ENCODE data around the gene FADD.
"Not testable (repeated sequence)": the region's sequence is repeated elsewhere in the genome, so short reads cannot be mapped to it uniquely, and the experiment has no call there.

The FADD gene

DNA sequence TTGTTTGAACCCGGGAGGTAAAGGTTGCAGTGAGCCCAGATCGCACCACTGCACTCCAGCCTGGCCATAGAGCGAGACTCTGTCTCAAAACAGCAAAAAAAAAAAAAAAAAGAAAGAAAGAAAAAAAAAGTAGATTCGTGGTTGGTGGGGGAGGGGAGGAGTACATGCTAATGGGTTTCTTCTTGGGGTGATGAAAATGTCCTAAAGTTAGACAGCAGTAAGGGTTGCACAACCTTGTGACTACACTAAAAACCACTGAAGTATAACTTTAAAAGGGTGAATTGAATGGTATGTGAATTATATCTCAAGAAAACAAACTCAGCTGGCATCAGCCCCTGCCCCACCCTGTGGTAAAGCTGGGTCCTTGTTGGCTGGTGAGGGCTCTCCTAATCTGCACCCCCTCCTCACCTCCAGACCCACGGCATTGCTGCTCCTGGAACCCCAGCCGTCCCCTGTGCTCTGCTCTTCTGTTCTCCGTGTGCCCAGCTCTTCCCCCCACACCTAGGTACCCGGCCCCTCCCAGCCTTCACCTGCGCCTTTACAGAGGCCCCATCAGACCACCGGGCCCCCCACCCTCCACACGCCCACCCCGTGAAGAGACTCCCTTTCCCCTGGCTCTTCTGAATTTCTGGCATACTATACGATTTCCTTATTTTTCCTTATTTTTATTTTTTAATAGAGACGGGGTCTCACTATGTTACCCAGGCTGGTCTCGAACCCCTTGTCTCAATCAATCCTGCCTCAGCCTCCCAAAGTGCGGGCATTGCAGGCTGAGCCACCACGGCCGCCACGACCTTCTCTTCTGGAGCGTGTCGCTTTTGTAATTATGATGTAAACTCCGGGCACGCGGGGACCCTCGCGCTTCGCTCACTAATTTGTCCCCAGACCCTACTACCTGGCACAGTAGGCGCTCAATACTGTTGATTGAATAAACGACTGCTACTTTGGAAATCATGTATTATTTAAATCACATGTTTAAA, 924 bp upstream of the FADD start:
- DNase-seq (ENCODE audit: low read depth, low spot score), result peak; percentile 42
- H3K4me3 ChIP-seq (ENCODE audit: low read length), result peak overlapping the region; percentile 90

- peak overlapping the region; percentile 90 for H3K4me3 ChIP-seq (ENCODE audit: low read length)
- DNase-seq (ENCODE audit: low read depth, low spot score), result peak; percentile 65
Observed at GRCh38 chr11:70203751-70204465, 812 bp downstream of the FADD start.

GRCh38 chr11:70204466-70204799, 1.3 kb downstream of the FADD start:
- no peak for DNase-seq (ENCODE audit: low read depth, low spot score)

DNA sequence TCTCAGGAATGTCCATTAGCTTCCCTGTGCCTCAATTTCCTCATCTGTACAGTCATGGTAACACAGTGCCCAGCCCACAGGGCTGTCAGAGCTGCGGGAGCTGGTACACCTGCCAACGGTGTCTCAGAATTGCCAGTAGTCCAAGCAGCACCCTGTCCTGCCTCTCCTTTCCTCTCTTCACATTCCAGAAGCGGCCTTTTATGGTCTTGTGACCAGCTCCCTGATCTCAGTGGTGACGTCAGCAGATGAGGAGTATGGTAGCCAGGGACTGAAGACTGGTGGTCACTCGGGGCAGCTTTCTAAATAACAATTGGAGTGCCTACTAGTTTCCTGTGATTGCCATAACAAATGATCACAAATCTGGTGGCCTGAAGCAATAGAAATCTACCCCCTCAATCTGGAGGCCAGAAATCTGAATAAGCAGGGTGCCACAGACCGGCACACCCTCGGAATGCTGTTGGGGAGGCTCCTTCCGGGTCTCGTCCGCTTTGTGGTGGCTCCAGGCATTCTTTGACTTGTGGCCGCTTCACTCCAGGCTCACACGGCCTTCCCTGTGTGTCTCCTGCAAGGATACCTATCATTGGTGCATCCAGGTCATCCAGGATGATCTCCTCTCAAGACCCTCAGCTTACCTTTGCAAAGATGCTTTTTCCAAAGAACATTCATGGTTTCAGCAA, 2.1 kb downstream of the FADD start:
- no peak overlapping the region for H3K4me3 ChIP-seq (ENCODE audit: low read length)
- no peak for DNase-seq (ENCODE audit: low read depth, low spot score)

More at GRCh38 chr11:70204466-70204799, 1.3 kb downstream of the FADD start:
- H3K4me3 ChIP-seq (ENCODE audit: low read length), result peak overlapping the region; percentile 90

GRCh38 chr11:70205766-70206165, 2.7 kb downstream of the FADD start:
- peak; percentile 46 for DNase-seq (ENCODE audit: low read depth, low spot score)
- H3K4me3 ChIP-seq (ENCODE audit: low read length), result no peak overlapping the region

DNA sequence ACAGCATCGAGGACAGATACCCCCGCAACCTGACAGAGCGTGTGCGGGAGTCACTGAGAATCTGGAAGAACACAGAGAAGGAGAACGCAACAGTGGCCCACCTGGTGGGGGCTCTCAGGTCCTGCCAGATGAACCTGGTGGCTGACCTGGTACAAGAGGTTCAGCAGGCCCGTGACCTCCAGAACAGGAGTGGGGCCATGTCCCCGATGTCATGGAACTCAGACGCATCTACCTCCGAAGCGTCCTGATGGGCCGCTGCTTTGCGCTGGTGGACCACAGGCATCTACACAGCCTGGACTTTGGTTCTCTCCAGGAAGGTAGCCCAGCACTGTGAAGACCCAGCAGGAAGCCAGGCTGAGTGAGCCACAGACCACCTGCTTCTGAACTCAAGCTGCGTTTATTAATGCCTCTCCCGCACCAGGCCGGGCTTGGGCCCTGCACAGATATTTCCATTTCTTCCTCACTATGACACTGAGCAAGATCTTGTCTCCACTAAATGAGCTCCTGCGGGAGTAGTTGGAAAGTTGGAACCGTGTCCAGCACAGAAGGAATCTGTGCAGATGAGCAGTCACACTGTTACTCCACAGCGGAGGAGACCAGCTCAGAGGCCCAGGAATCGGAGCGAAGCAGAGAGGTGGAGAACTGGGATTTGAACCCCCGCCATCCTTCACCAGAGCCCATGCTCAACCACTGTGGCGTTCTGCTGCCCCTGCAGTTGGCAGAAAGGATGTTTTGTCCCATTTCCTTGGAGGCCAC, 3.3 kb downstream of the FADD start:
- no peak for DNase-seq (ENCODE audit: low read depth, low spot score)

DNA sequence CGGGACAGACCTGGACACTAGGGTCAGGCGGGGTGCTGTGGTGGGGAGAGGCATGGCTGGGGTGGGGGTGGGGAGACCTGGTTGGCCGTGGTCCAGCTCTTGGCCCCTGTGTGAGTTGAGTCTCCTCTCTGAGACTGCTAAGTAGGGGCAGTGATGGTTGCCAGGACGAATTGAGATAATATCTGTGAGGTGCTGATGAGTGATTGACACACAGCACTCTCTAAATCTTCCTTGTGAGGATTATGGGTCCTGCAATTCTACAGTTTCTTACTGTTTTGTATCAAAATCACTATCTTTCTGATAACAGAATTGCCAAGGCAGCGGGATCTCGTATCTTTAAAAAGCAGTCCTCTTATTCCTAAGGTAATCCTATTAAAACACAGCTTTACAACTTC, 3.9 kb downstream of the FADD start:
- H3K4me3 ChIP-seq (ENCODE audit: low read length), result no peak overlapping the region
- no peak for DNase-seq (ENCODE audit: low read depth, low spot score)

More for the DNA sequence above, 3.3 kb downstream of the FADD start:
- no peak overlapping the region for H3K4me3 ChIP-seq (ENCODE audit: low read length)

DNA sequence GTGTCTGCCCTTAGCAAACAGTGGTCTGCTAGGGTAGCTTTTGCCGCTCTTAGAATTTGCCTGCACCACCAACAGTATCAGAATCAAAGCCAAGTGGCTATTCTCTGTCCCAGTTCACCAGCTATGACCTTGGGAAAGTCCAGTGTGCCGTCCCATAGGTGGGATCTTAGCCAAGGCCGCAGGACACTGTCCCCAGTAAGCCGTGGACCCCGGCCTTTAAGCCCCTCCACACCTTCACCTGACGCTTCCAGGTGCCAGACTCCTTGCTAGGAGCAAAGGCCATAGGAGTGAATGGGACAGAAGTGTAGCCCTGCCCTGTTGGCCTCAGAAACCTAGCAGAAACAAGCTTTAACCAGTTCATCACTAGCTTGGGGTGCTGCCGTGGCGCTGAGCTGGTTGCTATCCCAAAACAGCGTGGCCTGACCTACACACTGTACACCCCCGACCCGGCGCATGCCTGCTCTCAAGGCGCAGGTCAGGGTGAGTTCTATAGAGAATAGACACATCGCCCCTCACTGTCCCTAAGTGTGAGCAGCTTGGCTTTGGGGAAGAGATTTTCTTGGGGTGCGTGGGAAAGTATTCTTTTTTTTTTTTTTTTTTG, 4.5 kb downstream of the FADD start:
- H3K4me3 ChIP-seq (ENCODE audit: low read length), result no peak overlapping the region
- DNase-seq (ENCODE audit: low read depth, low spot score), result no peak

GRCh38 chr11:70209391-70209912, 6.4 kb downstream of the FADD start:
- no peak for DNase-seq (ENCODE audit: low read depth, low spot score)
- H3K4me3 ChIP-seq (ENCODE audit: low read length), result no peak overlapping the region

GRCh38 chr11:70210051-70210501, 7.0 kb downstream of the FADD start:
- no peak overlapping the region for H3K4me3 ChIP-seq (ENCODE audit: low read length)
- no peak for DNase-seq (ENCODE audit: low read depth, low spot score)

- DNase-seq (ENCODE audit: low read depth, low spot score), result no peak
Observed at GRCh38 chr11:70210530-70210929, 7.4 kb downstream of the FADD start.

DNA sequence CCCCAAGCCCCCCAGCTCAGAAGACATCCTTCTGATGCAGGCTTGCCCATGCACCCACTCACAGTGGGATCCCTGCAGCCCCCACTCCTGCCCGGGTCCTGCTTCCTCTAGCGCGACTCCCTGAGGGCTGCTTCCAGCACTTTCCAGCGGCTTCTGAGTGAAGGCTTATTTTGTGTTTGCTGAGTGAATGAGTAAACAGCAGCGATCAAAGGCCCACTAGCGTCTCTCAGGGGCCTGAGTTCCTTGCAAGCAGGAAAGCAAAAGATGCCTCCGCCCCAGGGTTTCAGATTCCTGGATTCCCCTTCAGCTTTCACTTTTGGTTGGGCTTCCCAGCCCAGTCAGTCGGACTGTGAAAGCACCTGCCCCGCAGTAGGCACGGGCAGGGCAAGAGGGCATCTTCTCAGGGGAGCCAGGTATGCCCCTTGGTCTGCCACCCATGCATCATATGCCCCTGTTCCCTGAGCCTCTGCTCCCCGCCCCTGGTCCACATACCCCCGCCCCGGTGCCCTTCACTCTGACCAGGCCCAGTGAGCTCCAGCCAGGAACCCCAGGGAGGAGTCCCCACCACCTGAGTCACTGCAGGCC, 9.2 kb downstream of the FADD start:
- no peak for DNase-seq (ENCODE audit: low read depth, low spot score)
- no peak overlapping the region for H3K4me3 ChIP-seq (ENCODE audit: low read length)

More at GRCh38 chr11:70210530-70210929, 7.4 kb downstream of the FADD start:
- no peak overlapping the region for H3K4me3 ChIP-seq (ENCODE audit: low read length)

DNA sequence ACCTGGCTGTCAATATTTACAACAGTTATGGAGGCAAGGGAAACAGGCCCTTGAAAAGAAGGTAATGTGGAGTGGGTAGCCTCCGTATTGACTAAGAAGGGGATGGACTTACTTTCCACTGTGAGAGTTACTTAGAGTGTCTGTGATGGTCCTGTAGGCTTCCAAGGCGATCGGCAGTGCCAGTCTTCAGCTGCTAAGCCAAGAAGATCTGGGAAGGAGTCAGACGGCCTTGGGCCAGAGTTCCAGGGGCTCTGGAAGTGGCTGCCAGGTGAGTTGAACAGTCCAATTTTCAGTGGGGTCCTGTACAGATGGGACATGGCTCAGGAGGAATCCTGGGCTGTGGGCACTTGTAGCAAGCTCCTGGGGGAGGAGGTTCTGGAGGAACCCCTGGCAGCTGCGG, 14.3 kb downstream of the FADD start:
- H3K4me3 ChIP-seq (ENCODE audit: low read length); DNase-seq (ENCODE audit: low read depth, low spot score): not testable (repeated sequence)

DNA sequence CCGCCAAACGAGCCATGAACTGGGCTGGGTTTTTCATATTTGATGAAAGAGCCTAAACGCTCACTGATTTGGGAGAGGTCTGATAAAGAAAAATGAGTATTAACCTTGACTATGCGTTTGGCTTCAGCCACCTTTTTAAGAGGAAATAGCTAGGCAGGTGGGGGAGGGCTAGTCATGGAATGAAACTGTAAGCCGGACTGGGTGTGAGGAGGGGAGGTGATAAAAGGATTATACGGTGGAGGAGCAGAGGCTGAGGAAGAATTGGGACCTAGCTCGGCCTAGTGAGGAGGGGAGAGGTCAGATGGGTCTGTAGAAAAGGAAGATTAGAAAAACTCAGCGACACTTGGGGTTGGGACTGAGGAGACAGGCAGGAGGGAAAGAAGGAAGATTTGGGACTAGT, 15.0 kb downstream of the FADD start:
- not testable (repeated sequence) for H3K4me3 ChIP-seq (ENCODE audit: low read length); DNase-seq (ENCODE audit: low read depth, low spot score)

DNA sequence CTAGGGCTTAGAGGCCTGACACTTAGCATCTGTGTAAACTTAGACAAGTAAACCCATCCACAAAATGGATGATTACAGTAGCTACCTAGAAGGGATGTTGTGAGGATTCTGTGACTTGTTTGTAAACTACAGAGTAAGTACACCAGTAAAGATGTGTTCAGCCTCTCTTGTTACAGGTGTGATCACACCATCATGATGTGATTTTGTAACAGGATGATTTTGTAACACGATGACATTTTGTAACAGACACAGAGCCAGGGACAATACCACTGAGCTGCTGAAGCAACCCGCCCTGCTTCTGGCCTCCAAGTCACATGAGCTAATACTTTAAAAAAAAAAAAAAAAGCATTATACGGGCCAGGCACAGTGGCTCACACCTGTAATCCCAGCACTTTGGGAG, 17.0 kb downstream of the FADD start:
- DNase-seq (ENCODE audit: low read depth, low spot score), result no peak
- H3K4me3 ChIP-seq (ENCODE audit: low read length), result no peak overlapping the region

- no peak for DNase-seq (ENCODE audit: low read depth, low spot score)
- no peak overlapping the region for H3K4me3 ChIP-seq (ENCODE audit: low read length)
Observed at GRCh38 chr11:70220920-70221319, 17.8 kb downstream of the FADD start.

GRCh38 chr11:70225681-70226177, 22.6 kb downstream of the FADD start:
- no peak for DNase-seq (ENCODE audit: low read depth, low spot score)
- H3K4me3 ChIP-seq (ENCODE audit: low read length), result no peak overlapping the region

GRCh38 chr11:70226183-70226582, 23.1 kb downstream of the FADD start:
- H3K4me3 ChIP-seq (ENCODE audit: low read length), result no peak overlapping the region
- no peak for DNase-seq (ENCODE audit: low read depth, low spot score)

All from Jurkat, Clone E6-1 (cell line).